ENCODE data around the gene HOXB3.

HOXB3 gene

GRCh38 chr17:48575673-48576478 is 14.2 kb downstream of the HOXB3 start:
- TF ChIP-seq CTCF (conservative IDR thresholded peaks at IDR 0.05) (no peak), ZFX (IDR thresholded peaks at IDR 0.05) (no peak)
- H3K27ac ChIP-seq: no peak overlapping the region

- TF ChIP-seq ZFX (IDR thresholded peaks at IDR 0.05) (no peak), CTCF (conservative IDR thresholded peaks at IDR 0.05) (no peak)
- H3K27ac ChIP-seq: no peak overlapping the region
Measured at GRCh38 chr17:48575066-48575582, 14.9 kb downstream of the HOXB3 start.

- H3K27ac ChIP-seq: no peak overlapping the region
- TF ChIP-seq ZFX (IDR thresholded peaks at IDR 0.05) (no peak), CTCF (conservative IDR thresholded peaks at IDR 0.05) (no peak)
Measured at GRCh38 chr17:48574505-48575065, 15.5 kb downstream of the HOXB3 start.

- H3K27ac ChIP-seq: no peak overlapping the region
- no peak for TF ChIP-seq ZFX (IDR thresholded peaks at IDR 0.05)
- no peak for TF ChIP-seq CTCF (conservative IDR thresholded peaks at IDR 0.05)
Measured at GRCh38 chr17:48571826-48572417, 18.1 kb downstream of the HOXB3 start.

- TF ChIP-seq CTCF (conservative IDR thresholded peaks at IDR 0.05) (no peak), ZFX (IDR thresholded peaks at IDR 0.05) (no peak)
- H3K27ac ChIP-seq: no peak overlapping the region
Measured at GRCh38 chr17:48571024-48571818, 18.8 kb downstream of the HOXB3 start.

- TF ChIP-seq ZFX (IDR thresholded peaks at IDR 0.05) (no peak), CTCF (conservative IDR thresholded peaks at IDR 0.05) (no peak)
- no peak overlapping the region for H3K27ac ChIP-seq
Measured at GRCh38 chr17:48570325-48571023, 19.6 kb downstream of the HOXB3 start.
